ENCODE data around the gene NRG2.

Gene NRG2

DNA sequence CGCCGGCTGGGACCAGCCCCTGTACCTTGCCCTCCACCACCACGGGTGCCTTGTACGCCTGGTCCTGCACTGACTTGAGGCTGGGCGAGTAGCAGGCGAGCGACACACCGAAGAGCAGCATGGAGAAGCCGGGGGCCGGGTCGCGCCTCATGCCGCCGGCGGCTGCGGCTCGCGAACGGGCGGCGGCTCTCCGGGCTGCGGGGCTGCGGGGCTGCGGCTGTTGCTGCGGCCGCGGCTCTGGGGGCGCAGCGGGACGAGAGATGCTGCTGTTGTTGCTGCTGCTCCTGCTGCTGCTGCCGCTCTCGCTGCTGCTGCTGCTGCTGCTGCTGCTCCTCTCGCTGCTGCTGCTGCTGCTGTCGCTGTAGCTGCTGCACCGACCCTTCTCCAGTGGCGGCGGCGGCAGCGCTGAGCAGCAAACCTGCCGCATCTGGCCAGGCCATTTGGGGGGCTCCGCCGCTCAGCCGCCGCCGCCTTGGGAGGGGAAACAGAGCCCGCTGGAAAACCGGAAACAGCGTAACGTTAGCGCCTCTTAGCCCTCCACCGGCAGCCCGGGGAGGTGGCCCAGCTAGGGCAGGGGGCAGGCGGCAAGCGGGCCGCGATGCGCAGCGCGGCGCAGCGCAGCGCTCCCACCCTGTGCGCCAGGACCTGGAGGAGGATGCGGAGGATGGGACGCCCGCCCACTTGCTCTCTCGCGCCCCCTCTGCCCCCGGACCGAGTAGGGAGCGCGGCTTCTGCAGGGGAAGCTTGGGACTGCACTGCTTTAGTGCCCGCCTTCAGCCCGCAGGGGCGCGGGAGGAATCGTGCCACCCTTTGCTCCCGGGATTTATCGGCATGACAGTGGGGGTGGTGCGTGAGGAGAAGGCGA lies at the start of gene NRG2:
Gene NRG2, minus strand, starts transcription at position 657 of the 865 bp plus-strand sequence.
- DNase-seq (ENCODE audit: low read depth, low spot score): no peak

DNA sequence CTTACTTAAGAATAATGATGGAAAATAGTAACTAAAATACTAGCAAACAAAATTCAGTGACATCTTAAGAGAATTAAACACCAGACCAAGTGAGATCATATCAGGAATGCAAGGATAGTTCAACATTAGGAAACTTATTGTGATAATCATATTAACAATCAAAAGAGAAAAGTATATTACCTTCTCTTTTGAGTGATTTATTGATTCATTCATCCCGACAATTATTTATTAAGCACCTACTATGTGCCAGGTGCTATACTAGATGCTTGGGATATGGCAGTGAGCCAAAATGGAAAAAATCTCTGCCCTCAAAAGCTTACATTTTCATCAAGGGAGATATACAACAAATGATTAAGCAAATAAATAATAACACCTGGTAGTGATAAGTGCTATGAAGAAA lies 47.2 kb upstream of the NRG2 start:
- DNase-seq (ENCODE audit: low read depth, low spot score): no peak

DNA sequence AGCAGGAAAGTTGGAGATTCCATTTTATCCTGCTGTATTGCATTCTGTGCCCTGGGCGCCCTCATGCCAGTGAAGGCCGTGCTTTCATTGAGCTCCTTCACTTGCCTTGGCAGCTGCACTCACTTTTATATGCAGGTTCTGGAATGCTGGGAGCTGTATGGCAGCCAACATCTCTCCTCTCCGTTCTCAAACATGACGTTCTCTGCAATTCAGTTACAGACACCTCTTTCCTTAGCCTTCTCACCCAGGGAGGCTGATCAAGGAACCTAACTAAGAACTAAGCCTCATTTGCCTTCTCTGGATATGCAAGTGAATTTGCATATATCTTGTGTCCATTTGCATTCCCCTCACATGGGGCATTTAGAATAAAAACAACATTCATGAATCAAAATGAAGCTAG lies 41.4 kb upstream of the NRG2 start:
- DNase-seq (ENCODE audit: low read depth, low spot score): no peak

DNA sequence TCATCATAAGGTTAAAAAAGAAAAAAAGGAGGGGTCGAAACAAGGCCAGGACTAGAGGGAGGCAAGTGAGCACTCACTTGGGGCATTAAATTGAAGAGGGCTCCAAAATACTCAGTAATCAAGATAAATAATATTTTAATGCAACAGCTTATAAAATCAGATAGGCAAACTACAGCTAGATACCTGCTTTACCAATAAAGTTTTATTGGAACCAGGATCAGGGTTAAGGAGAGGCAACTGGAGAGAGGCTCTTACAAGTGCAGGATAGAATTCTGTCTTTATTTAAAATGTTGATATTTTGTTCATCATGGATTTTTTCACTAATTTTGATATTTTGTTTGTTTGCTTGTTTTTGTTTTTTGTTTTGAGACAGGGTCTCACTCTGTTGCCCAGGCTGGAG lies 40.6 kb upstream of the NRG2 start:
- no peak for DNase-seq (ENCODE audit: low read depth, low spot score)

DNA sequence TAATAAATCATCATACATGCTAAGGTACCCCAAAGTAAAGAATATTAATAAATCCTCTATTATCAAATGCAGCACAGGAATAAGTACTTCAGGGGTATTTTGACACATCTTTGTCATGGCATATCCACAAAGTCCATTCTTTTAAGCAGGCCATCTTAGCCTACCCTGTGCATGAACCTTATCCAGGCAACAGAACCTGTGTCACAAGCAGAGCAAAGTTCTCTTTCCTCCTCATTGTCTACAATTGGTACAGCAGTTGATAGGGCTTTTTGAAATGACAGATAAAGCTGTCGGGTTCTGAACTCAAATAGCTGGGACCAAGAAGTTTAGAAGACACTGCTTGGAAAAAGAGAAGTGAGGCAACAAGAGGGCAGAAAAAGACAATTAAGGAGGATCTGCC lies 40.0 kb upstream of the NRG2 start:
- no peak for DNase-seq (ENCODE audit: low read depth, low spot score)

DNA sequence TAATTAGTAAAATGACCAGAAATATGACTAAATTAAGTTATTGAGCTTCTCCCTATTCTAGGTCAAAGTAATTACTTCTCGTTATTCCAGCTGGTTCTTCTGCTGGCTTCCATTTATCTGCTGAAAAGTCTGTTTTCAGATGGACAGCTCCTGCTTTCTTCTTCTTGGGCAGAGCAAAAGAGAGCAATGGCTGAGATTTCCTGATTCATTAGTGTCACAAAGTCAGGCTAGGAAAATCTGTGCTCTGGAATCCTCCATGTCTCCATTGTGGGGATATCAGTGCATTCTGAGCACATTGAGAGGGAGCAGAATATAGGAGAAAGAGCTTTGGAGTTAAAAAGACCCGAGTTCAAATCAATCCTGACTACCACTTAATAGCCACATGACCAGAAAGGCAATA lies 33.7 kb upstream of the NRG2 start:
- DNase-seq (ENCODE audit: low read depth, low spot score): no peak

DNA sequence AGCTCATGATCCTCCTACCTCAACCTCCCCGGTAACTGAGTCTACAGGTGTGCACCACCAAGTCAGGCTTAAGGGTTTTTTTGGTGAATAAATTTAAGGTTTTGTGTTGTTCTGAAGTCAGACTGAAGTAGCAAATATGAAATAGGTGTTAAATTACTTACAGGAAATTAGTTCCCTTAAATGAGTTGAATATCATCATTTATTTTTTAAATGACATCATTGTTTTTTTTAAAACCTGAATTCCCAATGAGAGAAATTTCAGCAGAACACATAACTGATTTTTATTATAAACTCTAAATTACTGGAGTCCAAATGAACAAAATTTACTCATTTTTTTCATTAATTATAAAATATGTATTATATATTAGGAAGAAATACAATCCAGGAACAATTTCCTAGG lies 33.0 kb upstream of the NRG2 start:
- no peak for DNase-seq (ENCODE audit: low read depth, low spot score)

DNA sequence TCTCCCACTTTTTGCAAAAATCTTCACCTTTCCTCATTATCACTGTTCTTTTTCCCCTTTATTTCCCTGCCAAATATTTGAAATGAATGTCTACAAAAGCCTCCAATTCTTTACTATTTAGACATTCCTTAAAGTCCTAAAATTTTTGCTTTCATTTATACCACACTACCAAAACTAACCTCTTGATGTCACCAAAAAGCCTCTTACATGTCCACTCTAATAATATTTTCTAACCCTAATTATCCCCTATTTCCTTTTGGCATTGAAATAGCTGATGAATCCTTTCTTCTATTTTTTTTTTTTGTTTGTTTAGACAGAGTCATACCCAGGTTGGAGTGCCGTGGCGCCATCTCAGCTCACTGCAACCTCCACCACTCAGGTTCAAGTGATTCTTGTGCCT lies 32.3 kb upstream of the NRG2 start:
- no peak for DNase-seq (ENCODE audit: low read depth, low spot score)

DNA sequence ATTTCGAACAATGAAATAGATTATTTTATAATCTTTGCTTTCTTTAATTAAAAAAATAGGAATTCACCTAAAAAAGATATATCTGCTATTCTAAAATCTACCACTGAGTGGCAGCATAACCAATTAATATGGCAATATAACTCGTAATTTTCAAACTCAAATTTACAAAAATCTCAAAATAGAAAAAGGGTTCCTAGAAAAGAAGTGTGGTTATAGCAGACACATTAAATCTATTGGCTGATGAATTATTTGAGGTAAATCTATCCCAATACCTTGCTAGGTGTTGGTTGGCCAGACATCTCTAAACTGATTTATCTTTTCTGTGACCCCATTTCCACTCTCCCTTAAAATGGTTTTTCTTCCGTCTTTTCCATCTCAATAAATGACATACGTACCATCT lies 30.2 kb upstream of the NRG2 start:
- no peak for DNase-seq (ENCODE audit: low read depth, low spot score)

DNA sequence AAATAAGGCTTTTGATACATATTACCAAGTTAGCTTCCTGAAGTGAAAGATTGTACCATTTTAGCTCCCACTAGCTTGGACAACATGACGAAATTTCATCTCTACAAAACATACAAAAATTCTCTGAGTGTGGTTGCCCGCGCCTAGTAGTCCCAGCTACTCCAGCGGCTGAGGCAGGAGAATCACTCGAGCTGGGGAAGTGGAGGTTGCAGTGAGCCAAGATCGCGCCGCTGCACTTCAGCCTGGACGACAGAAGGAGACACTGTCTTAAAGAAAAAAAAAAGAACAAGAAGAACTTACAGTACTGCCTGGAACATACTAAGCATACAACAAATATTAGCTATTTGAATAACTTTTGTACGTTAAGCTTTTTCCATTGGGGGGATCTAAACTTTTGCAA lies 29.7 kb upstream of the NRG2 start:
- DNase-seq (ENCODE audit: low read depth, low spot score): no peak

DNA sequence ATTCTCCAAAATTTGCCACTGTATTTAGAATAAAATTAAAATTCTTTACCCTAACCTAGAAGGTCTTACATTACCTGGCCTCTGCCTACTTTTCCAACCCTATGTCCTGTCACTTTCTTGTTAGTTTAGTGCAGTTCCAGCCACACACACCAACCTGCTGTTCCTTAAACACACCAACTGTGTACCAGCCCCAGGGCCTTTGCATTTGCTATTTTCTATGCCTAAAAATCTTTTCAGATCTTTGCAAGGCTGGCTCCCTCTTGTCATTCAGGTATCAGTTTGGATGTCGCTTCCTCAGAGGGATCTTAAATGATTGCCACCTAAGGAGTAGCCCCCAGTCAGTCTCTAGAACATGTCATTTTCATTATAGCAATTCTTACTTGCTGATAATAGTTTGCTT lies 17.7 kb upstream of the NRG2 start:
- DNase-seq (ENCODE audit: low read depth, low spot score): no peak

DNA sequence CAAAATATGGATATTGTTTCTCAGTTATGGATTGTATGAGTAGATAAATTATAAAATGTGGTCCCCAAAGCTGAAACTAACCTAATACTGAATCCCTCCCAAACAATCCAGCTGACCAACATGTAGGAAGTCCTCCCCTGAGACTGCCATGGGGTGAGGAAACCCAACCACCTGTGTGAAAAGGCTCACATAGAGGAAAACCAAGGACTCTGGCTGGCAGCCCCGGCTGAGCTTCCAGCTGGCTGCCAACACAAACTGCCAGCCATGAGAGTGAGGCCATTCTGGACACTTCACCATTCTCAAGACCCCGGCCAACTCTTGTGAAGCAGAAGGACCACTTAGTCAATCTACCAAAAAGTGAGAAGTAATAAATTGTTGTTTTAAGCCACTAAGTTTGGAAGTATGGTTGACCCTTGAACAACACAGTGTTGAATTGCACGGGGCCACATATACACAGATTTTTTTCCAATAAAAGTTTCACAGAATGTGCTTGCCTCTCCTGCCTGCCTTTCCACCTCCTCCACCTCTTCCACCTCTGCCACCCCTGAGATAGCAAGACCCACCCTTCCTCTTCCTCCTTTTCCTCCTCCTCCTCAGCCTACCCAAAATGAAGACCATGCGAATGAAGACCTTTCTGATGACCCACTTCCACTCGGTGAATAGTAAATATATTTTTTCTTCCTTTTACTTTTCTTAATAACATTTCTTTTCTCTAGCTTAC lies 15.3 kb upstream of the NRG2 start:
- no peak for DNase-seq (ENCODE audit: low read depth, low spot score)

DNA sequence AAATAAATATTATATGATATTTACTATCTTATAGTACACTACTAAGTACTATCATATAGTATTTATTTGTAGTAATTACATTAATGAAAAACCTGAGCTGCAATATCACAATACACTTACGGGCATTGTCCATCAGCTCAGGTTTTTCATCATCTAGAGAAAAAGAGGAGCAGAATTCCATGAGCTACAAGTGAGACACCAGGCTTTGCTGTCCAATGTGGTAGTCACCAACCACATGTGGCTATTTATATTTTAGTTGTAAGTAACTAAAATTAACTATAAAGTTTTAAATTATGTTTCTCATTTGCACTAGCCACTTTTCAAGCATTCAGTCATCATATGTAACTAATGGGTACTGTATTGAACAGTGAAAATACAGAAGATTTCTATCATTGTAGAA lies 13.8 kb upstream of the NRG2 start:
- DNase-seq (ENCODE audit: low read depth, low spot score): no peak

DNA sequence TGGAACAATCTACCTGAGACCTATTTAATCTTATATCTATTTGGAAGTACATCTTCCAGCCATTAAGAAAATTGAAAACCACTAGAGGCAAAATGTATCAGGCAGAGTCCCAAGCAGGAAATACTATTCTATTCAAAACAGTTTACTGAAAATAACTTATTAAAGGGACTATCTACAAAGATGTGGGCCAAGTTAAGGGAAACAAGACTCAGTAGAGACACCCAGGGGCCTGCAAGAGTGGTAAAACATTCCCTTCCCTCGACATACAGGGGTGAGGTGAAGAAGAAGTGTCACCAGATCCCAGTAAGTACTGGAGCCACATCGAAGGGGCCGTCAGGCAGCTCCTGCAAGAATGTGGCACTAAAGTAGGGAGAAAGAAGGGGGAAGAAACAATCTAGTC lies 12.1 kb upstream of the NRG2 start:
- no peak for DNase-seq (ENCODE audit: low read depth, low spot score)

DNA sequence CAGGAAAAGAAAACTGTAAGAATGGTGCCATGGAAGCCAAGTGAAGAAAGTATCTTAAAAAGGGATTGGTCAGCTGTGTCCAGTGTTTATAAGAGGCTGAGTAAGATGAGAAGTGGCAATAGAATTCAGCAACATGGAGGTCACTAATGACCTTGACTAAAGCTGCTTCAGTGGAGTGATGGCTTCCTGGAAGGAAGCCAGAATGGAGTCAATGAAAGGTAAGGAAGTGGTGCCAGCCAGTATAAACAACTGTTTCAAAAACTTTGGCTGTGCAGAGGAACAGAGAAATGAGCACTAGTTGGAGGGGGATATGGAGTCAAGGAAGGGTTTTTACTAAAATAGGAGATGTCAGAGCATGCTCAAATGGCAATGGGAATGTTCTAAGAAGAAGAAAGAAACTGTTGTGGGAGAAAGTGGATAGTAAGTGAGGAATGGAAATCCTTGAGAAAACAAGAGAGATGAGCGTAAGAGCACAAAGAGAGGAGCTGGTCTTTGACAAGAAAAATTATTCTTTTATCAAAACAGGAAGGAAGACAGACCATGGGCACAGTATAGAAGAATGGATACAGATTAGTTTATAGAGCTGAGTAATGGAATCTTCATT lies 11.1 kb upstream of the NRG2 start:
- DNase-seq (ENCODE audit: low read depth, low spot score): no peak

DNA sequence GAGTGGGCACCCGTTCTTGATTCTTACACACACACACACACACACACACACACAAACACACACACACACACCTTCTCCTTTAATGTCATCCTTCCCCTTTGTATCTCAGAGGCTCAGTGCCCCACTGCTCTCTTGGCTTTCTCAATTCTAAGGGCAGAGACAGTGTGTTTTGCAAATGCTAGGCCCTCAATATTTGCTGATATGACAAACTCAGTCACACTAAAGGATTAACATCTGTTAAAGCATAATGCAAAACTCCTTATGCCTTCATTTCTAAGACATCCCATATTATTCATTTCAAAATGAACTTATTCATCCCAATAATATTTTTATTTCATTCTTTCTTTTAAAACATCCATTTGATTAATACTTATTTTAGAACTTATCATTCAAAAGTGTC lies 8.9 kb upstream of the NRG2 start:
- no peak for DNase-seq (ENCODE audit: low read depth, low spot score)

DNA sequence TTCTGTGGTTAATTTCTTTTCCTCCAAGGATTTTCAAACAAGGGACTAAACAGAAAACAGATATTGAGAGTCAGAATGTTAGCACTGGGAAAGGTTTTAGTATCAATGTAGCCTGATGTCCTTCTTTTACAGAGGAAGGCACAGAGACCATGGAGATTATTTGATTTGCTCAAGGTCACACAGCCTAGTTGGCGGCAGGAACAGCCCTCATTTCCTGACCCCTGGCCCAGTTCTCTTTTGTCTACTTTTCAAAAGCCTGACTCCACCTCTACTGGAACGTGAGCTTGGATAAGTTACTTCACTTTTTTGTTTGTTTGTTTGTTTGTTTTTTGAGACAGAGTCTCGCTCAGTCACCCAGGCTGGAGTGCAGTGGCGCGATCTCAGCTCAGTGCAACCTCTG lies 6.6 kb upstream of the NRG2 start:
- no peak for DNase-seq (ENCODE audit: low read depth, low spot score)

DNA sequence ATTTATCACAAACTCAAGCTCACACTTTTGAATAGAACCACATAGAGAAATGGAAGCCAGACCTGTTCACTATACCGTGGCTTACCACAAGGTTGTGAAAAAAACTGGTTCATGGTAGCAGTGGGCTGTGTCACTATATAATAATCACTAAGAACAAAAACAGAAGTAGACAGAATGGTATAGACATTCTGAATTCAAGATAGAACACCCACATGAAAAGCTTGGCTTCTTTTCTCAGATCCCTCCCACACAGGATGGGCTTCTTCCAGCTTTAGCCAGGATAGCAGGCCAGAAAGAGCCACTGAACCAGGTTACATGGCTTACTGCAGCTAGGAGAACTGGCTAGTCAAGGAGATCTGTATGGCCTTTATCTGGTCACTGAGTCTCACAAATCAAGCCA lies 6.1 kb upstream of the NRG2 start:
- no peak for DNase-seq (ENCODE audit: low read depth, low spot score)

DNA sequence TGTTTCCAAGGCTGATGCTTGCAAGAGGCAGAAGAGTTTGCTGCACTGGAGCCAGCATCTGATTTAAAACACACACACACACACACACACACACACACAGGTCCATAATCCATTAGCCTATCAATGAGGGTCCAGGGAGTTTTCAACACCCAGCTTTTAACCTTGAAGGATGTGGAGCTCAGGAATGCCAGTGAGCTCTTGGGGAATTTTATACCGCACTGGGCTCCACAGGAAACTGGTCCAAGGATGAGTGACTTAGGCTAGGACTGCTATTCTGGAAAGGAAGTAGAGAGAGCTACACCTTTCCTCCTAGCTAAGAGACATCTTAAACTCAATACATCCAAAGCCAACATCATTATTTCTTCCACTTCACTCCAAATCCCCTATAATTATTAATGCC lies 942 bp upstream of the NRG2 start:
- DNase-seq (ENCODE audit: low read depth, low spot score): no peak

DNA sequence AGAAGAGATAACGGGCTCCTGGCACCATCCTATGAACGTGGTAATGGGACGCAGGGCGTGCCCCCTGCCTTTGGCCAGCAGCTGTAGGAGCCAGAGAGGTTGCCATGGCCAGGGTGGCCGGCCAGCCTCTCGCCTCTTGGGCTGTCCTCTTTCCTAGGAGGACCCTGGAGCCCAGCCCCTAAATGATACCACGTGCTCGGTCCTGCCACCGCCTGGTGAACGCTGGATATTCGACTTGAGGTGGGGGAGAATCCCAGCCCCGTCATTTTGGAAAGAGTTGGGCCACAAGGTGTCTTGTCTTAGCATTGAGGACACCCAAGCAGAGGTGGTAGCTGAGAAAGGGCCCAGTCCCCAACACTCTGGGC lies 391 bp upstream of the NRG2 start:
- no peak for DNase-seq (ENCODE audit: low read depth, low spot score)

DNA sequence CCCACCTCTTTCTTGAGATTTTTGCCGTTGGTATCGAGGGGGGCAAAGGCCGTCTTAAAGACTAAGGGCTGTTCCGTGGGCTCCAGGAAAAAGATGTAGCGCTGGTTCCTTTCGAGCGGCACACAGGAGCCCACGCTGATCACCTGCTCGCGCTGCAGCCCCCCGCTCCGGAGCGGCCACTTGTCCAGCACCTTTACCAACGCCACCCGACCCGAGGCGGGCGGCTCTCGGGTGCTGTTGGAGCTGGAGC lies 781 bp downstream of the NRG2 start:
- DNase-seq (ENCODE audit: low read depth, low spot score): no peak

DNA sequence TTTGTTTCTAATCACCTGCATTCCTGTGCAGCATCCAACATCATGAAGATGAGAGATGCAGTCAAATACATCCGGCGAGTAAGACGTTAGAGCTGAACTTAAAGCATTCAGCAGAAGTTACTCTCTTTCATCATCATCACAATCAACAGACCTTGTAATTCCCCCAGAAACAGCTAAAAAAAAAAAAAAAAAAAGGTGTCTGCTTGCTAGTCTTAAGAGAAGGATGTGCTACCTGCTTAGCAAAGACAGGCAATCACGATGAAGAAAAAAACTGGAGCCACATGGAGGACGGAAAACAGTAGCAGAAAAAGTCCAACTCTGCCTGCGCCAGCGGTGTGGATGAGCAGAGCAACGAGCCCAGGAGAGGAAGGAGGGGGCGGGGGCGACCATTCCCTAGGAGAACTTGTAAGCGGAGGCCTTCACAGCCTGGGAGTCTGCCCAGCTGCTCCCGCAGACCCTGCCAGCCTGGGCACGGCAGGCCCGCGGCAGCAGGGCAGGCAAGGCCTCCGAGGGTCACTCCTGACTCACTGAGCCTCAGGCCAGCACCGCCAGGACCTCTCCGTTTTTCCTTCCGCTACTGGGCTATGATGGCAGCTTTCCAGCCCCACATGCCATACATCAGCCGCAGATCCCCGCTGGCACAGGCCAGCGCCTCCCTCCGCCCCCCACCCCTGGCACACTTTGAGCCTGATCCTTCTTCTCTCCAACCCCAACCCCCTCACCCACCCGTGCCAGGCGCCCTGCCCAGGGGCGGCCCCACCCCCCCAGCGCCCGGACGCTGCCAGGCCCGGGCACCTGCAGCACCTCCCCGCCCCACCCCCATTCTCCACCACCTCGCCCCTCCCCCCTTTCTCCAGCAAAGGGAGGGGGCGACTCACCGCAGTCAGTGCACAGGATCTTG lies 1.4 kb downstream of the NRG2 start:
- peak; percentile 41 for DNase-seq (ENCODE audit: low read depth, low spot score)

Measured in brain pericyte (primary cell).